ENCODE measurements around the gene DPYD.
A peak's percentile ranks its signal among the peaks of the same experiment; 100 is the strongest.
"Not testable (repeated sequence)": the region's sequence is repeated elsewhere in the genome, so short reads cannot be mapped to it uniquely, and the experiment has no call there.

Gene DPYD

DNA sequence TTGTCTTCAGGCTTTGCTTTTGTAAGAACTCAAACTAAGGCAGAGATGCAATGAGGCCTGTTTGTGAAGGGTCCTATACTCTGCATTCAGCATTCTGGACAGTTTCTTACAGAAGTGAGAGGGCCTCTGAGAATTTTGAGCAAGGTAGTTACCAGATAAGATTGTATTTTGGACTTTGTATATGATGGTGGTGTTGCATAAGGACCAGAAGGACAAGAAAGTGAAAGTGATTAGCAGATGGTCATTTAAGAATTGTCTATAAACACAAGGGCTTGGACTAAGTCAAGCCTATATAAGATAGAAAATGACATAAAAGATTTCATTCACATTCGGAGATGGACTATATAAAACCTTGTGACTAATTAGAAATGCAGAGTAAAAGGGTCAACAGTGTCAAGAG, 662.2 kb downstream of the DPYD start:
- no peak for DNase-seq

DNA sequence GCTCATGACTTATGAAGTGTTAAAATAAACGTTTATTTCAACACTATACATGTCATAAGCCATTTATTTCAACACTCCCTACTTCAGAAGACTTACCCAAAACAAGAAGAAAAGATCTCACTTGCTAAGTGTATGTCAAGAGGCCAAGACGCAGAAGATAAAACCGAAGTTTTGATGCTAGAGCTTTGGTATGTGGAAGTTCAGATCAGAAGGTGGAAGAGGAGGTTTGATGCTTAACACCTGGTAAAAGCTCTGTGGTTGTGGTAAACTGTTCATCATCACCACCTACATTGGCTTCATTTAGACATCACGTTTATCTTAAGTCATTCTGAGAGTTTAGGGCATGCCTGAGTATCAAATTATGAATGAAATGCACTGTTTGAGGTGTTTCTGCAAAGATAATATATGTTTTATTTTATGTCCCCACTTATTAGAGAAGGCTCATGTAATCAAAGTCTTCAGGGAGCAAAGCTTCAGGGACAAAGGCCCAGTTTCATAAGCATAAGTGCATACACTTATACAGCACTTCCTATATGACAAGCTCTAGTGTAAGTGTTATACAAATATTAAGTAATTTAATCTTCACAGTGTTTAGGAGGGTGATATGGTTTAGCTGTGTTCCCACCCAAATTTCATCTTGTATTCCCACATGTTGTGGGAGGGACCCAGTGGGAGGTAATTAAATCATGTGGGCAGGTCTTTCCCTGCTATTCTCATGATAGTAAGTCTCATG, 665.9 kb downstream of the DPYD start:
- no peak for DNase-seq

GRCh38 chr1:97252925-97253324, 667.9 kb downstream of the DPYD start:
- DNase-seq, result no peak

GRCh38 chr1:97252076-97252475, 668.8 kb downstream of the DPYD start:
- peak in 1 of 2 experiments; percentile 56 for DNase-seq

DNA sequence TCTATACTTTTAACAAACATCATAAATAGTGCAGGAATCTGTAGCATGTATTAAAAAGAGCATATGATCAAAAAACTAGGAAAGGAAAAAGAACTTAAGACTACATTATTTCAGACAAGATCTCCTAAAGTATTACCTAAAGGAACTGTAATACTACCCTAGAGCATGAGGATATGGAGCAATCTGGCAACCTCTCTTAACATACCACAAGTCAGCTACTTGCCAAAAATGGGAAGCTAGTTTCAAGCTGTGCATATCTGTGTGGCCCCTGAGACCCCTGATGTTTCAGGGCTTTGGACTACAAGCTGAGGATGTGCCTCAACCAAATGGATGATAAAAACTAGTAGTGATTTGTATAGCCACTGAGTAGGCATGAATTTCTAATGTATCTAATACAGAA, 673.6 kb downstream of the DPYD start:
- DNase-seq, result peak in 1 of 2 experiments; percentile 48

- no peak for DNase-seq
Measured at GRCh38 chr1:97245682-97246081, 675.2 kb downstream of the DPYD start.

DNA sequence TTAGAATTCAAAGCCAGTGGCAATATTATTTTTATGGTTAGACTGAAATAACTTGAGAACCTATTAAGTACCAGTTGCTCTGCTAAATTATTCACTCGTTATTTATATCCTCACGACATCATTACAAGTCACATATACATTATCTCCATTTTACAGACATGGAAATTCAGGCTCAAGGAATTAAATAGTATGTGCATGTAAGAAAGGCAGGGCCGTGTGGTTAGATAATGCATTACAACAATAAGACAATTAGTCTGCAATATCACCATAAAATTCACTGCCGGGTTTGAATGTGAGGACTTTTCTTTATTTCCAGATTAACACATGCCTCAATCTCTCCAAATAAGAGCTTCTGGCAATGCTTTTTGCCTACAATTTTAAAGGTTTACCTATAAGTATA, 675.8 kb downstream of the DPYD start:
- DNase-seq, result no peak

GRCh38 chr1:97243973-97244560, 676.8 kb downstream of the DPYD start:
- peak; percentile 12 to 49 for DNase-seq

DNA sequence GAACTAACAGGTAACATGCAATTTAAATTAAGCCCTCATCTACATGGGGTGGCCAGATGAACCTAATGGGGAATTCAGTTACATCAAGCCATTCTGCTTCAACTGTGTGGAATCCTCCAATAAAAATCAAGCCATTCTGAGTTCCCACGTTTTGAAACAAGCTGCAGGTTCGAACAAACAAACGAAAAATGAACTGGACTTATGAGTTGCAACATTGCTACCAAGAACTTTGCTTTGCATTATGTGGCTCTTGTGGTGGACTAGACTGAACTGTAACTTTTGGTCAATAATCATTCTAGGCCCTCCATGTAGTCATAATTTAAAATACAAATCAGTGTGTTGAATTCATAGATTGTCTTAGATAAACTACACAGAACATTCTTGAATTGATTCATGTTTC, 682.0 kb downstream of the DPYD start:
- no peak for DNase-seq

- not testable (repeated sequence) for DNase-seq
Measured at GRCh38 chr1:97231354-97231753, 689.5 kb downstream of the DPYD start.

DNA sequence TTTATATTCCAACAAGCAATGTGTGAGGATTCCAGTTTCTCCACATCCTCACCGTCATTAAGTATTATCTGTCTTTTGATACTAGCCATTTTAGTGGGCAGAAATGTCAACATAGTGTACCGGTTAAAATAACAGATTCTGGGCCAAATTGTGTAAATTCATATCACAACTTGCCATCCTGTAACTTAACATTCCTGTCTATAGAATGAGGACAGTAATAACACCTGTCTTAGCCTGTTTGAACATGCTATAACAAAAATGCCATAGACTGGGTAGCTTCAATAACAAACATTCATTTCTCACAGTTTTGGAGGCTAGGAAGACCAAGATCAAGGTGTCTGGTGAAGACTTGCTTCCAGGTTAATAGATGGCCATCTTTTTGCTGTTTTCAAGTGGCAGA, 708.2 kb downstream of the DPYD start:
- no peak for DNase-seq

GRCh38 chr1:97210307-97210706, 710.5 kb downstream of the DPYD start:
- no peak for DNase-seq

DNA sequence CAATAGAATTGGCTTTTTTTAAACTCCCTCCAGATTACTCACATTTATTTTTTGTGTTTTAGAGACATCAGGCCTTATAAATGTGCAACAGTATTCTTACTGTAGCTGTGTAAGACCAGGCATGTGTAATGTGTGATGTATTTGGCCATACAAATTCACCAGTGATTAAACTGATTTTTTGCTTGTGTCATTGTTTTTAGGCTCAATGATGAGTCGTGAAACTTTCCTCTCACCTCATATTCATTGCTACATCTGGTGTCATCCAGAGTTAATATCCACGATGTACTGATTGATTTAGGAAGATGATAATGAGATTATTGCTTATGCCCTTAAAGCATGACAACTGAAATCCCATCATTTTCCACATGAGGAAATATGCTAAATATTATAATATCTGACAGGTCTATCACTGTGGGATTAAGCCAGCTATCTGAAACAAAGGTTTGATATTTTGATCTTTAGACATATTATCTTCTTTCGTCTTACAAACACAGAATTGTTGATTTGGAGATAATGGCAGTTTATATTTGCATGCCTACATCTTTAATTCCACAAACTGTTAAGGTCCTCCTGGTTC, 711.4 kb downstream of the DPYD start:
- DNase-seq, result no peak

GRCh38 chr1:97207868-97208267, 713.0 kb downstream of the DPYD start:
- no peak for DNase-seq

GRCh38 chr1:97204468-97204867, 716.4 kb downstream of the DPYD start:
- DNase-seq, result no peak

DNA sequence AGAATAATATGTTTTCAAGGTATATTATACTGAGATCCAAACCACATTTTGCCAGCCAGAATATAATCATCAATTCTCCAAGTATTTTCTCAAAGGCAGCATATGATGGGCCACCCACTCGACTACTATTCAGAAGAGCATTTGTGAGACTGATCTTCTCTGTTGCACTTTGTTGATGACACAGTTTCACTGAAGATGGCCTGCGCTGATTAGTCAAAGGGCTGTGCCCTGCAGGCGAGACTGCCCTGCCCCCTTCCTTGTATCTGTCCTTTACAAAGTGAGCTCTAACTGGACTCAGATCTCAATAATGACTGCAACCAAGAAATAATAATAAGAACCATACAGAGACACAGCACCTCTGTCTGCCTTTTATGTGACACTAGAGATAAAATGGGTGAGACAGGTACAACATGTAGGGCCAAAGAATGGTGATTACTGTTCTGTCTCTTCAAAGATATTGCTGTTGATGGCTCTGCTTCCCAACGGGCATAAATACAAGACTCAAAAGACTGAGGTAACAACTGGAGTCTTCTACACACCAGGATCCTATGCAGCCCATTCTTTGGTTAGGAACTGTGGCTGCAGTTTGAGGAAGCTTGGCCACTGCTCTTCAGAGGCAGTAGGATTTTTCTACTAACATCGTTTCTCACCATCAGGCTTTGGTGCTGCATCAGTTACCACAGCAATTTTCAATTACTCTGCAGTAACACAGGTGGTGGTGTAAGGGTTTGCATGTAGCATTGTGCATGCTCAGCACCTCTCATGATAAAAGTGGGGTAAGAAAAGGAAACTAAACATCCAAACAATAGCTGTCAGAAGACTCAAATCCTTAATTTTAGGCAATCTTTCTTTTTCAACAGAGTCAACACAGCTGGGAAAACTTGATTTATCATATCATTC, 718.1 kb downstream of the DPYD start:
- no peak for DNase-seq

DNA sequence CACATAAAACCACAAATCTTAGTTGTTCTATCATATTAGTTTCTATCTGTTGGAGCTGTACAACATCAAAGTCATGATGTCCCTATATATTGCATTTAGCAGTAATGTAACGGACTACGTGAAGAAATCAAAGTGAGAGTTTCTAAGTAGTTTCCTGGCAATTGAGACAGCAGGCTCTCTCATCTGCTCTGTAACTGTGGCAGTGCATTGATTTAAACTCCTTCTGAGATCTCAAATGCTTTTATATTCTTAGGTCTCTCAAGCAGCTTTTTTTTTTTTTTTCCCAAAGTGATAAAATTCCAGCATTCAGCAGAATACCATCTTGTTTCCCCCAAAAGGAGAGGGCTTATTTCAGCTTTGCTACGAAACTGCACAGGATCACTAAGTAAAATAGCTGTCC, 719.2 kb downstream of the DPYD start:
- DNase-seq, result no peak

DNA sequence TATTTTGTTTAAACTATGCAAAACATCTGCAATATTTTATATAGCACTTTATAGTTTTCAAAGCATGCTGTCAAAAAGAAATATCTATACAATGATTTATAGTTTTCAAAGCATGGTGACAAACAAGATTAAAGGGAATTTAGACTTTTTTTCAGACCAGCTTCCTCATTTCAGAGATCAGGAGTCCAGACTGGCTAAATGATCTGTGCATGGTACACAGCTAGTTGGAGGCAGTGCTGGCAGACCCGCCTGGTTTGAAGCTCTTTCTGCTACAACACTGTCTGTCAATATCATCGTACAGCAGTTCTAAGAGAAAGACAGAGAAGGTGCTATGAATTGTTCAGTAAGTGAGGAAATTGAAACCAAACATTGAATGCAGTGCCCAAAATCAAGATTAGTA, 720.2 kb downstream of the DPYD start:
- no peak for DNase-seq

DNA sequence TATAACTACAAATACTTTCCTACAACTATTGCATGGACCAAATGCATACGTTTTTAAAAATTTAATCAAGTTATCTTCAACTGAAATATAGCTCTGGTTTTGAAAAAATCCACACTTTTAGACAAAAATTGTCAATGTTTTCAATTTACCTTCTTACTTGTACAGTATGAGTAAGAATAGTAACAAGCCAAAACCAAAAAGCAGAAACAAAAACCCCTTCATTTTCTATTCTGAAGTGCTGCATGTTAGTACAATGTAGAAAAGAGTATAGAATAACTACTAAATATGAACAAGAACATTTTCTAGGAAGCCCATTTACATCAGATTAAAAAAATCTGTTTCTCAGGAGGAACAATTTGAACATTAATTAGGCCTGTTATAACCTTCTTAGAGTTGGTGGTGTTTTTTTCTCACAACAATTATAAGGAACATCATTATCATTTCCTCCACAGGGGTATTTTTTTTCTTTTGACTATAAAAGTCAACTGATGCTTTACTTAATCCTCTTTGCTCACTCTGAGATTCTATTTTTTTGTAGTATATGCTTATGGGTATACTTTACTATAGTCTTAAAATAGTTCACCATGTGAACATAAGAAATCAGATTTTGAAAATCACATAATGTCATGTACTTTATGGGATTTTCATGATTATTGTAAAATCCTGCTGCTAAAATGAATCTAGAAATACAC, 723.9 kb downstream of the DPYD start:
- no peak for DNase-seq

DNA sequence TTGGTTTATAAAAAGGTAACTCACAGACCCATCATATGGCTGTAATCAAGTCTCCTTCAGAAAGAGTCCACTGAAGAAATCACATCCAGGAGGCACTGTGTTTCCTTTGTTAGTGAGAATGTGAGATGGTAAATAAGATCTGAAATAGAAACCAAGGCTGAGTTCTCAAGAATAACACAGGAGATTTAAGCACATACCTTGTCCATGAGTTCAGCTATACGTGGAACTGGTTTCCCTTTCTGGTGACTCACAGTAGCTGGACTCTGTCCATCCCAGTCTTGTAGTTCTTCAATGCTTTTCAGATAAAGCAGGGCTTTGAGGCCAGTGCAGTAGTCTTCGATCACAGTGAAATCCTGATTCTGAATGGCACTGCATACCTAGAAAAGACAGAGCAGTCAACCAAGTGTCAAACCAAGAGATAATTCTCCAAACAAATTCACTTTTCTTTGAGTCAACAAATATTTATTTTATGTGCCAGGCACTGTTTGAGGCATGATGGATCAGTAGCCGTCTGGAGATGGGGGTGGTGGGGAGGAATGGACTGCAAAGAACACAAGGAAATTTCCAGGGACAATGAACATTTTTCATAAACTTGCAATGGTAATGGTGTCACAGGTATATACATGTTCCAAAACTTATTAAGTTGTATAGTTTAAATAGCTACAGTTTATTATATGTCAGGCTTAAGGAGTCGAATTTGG, 727.8 kb downstream of the DPYD start:
- DNase-seq, result no peak

- no peak for DNase-seq
Measured at GRCh38 chr1:97190326-97190725, 730.5 kb downstream of the DPYD start.

- peak in 1 of 2 experiments; percentile 26 for DNase-seq
Measured at GRCh38 chr1:97186381-97186780, 734.5 kb downstream of the DPYD start.

Measured in NCI-H446 (cell line).